ENCODE measurements around the gene ING1.
"Not testable (repeated sequence)": the region's sequence is repeated elsewhere in the genome, so short reads cannot be mapped to it uniquely, and the experiment has no call there.

Gene ING1

DNA sequence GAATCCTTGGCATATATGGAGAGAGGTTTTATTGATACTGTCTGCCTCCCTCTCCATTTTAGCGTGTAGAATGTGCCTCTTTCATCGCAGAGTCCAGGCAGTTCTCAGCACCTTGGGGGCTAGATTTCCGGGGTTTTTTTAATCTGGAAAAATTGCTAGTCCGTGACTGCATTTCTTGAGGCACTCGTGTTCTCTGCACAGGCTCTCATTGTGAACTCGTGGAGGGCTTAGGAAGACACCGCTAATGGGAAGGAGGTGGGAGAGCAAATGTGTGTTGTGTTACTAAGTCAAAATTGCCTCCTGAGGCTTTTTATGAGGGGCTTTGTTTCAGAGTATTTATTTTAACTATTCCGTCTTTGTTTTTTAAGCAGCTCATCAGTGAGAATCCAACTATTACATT, 10.1 kb downstream of the ING1 start:
- no peaks in the 10 kb centered on the region for H4K20me1 ChIP-seq (ENCODE audit: insufficient read depth)
- no peak overlapping the region for H3K4me2 ChIP-seq
- H3K4me3 ChIP-seq (IDR thresholded peaks at IDR 0.05; ENCODE audit: insufficient read depth, low read depth, low read length): no peak overlapping the region
- TF ChIP-seq, protein P1, sequence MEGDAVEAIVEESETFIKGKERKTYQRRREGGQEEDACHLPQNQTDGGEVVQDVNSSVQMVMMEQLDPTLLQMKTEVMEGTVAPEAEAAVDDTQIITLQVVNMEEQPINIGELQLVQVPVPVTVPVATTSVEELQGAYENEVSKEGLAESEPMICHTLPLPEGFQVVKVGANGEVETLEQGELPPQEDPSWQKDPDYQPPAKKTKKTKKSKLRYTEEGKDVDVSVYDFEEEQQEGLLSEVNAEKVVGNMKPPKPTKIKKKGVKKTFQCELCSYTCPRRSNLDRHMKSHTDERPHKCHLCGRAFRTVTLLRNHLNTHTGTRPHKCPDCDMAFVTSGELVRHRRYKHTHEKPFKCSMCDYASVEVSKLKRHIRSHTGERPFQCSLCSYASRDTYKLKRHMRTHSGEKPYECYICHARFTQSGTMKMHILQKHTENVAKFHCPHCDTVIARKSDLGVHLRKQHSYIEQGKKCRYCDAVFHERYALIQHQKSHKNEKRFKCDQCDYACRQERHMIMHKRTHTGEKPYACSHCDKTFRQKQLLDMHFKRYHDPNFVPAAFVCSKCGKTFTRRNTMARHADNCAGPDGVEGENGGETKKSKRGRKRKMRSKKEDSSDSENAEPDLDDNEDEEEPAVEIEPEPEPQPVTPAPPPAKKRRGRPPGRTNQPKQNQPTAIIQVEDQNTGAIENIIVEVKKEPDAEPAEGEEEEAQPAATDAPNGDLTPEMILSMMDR (conservative IDR thresholded peaks at IDR 0.05; ENCODE audit: low read depth, low read length): no peak
- no peaks in the 10 kb centered on the region for H3K36me3 ChIP-seq (ENCODE audit: insufficient read depth)
- H3K27ac ChIP-seq: no peak overlapping the region
- peaks cover 7% of the 10 kb centered on the region; the same call in 1 of the 2 replicates for H3K79me2 ChIP-seq (ENCODE audit: insufficient read depth, low read depth)
- no peaks in the 10 kb centered on the region for H3K4me1 ChIP-seq (ENCODE audit: low read depth, poor library complexity, severe bottlenecking)
- no peak overlapping the region for H3K9ac ChIP-seq
- no peaks in the 10 kb centered on the region for H3K27me3 ChIP-seq (ENCODE audit: insufficient read depth, low read depth)
- no peak overlapping the region for H2AFZ ChIP-seq (ENCODE audit: low read depth)

DNA sequence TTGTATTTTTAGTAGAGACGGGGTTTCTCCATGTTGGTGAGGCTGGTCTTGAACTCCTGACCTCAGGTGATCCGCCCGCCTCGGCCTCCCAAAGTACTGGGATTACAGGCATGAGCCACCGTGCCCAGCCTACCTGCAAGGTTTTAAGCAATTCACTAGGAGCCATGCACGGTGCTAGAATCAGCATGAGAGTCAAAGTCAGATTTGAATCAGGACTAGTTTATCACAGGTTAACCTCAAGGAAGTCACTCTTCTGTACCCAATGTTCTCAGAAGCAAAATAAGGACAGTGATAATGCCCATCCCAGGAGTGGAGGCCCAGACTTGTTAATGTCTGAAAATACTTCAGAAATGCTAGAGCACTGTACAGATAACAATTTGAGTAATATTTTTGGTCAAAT, 12.7 kb downstream of the ING1 start:
- H4K20me1 ChIP-seq (ENCODE audit: insufficient read depth); H3K27me3 ChIP-seq (ENCODE audit: insufficient read depth, low read depth); H3K4me3 ChIP-seq (IDR thresholded peaks at IDR 0.05; ENCODE audit: insufficient read depth, low read depth, low read length); H3K27ac ChIP-seq; H3K79me2 ChIP-seq (ENCODE audit: insufficient read depth, low read depth); H3K36me3 ChIP-seq (ENCODE audit: insufficient read depth); H3K4me2 ChIP-seq; H2AFZ ChIP-seq (ENCODE audit: low read depth); H3K9ac ChIP-seq; H3K4me1 ChIP-seq (ENCODE audit: low read depth, poor library complexity, severe bottlenecking): not testable (repeated sequence)

DNA sequence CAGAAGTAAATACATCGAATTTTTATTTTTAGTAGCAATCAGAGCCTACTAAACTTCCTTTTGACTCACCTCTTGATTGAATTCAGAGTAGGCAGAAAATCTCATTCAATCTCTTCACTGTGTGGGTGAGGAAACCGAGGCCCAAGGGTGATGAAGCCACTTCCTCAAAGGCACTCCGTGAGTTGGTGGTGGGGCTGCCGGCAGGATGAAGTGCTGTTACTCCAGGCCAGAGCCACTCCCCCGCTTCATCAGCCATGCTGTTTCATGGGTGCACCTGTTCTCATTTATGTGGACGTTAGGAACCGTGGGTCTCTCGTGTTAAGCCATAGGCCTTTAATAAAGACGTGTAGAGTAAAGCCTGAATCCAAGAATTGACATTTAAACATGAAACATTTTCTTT, 13.2 kb downstream of the ING1 start:
- Histone ChIP-seq H3K27ac (no peak overlapping the region), H3K36me3 (ENCODE audit: insufficient read depth) (no peaks in the 10 kb centered on the region), H3K4me2 (no peak overlapping the region), H2AFZ (ENCODE audit: low read depth) (no peak overlapping the region), H3K4me1 (ENCODE audit: low read depth, poor library complexity, severe bottlenecking) (no peaks in the 10 kb centered on the region), H3K4me3 (IDR thresholded peaks at IDR 0.05; ENCODE audit: insufficient read depth, low read depth, low read length) (no peak overlapping the region), H3K79me2 (ENCODE audit: insufficient read depth, low read depth) (no peaks in the 10 kb centered on the region; the same call in 1 of the 2 replicates), H4K20me1 (ENCODE audit: insufficient read depth) (no peaks in the 10 kb centered on the region), H3K27me3 (ENCODE audit: insufficient read depth, low read depth) (no peaks in the 10 kb centered on the region), H3K9ac (no peak overlapping the region)
- TF ChIP-seq, protein P1 (conservative IDR thresholded peaks at IDR 0.05; ENCODE audit: low read depth, low read length): no peak

DNA sequence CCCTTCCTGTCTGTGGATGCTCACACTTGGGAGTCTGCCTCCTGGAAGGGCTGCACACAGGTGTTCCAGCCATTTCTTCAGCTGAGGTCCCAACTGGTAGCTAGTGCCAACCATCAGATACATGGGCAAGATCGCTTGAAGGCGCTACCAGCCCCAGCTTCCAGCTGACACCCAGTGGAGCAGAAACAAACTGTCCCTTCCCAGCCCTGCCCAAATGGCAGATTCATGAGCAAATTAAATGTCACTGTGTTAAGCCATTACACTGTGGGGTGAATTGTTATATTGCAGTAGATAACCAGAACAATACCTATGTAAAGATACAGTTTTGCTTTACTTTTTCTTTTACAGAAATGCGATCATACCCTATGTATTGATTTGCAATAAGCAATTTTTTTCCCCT, 17.6 kb downstream of the ING1 start:
- Histone ChIP-seq H3K4me1 (ENCODE audit: low read depth, poor library complexity, severe bottlenecking) (no peaks in the 10 kb centered on the region), H2AFZ (ENCODE audit: low read depth) (no peak overlapping the region), H3K27me3 (ENCODE audit: insufficient read depth, low read depth) (no peaks in the 10 kb centered on the region), H3K4me2 (no peak overlapping the region), H3K4me3 (IDR thresholded peaks at IDR 0.05; ENCODE audit: insufficient read depth, low read depth, low read length) (no peak overlapping the region), H4K20me1 (ENCODE audit: insufficient read depth) (no peaks in the 10 kb centered on the region), H3K27ac (no peak overlapping the region), H3K9ac (no peak overlapping the region), H3K79me2 (ENCODE audit: insufficient read depth, low read depth) (no peaks in the 10 kb centered on the region), H3K36me3 (ENCODE audit: insufficient read depth) (no peaks in the 10 kb centered on the region)
- TF ChIP-seq, protein P1 (conservative IDR thresholded peaks at IDR 0.05; ENCODE audit: low read depth, low read length): no peak

DNA sequence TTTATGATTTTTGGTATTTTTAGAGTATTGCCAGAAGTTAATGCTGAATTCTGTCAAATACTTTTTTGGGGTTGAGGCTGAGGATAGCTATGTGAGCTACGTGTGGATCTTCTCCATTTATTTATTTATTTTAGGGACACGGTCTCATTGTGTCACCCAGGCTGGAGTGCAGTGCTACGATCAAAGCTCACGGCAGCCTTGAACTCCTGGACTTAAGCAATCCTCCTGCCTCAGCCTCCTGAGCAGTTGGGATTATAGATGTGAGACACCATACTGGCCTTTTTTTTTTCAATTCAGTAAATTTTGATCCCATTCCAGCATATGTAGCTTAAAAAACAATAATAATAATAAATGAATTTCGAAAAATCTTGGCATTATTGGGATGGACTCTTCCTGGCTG, 21.1 kb downstream of the ING1 start:
- Histone ChIP-seq H3K4me2 (no peak overlapping the region), H3K79me2 (ENCODE audit: insufficient read depth, low read depth) (no peaks in the 10 kb centered on the region), H2AFZ (ENCODE audit: low read depth) (no peak overlapping the region), H3K4me1 (ENCODE audit: low read depth, poor library complexity, severe bottlenecking) (no peaks in the 10 kb centered on the region), H4K20me1 (ENCODE audit: insufficient read depth) (no peaks in the 10 kb centered on the region), H3K27ac (no peak overlapping the region), H3K27me3 (ENCODE audit: insufficient read depth, low read depth) (no peaks in the 10 kb centered on the region), H3K4me3 (IDR thresholded peaks at IDR 0.05; ENCODE audit: insufficient read depth, low read depth, low read length) (no peak overlapping the region), H3K36me3 (ENCODE audit: insufficient read depth) (no peaks in the 10 kb centered on the region), H3K9ac (no peak overlapping the region)
- TF ChIP-seq, protein P1 (conservative IDR thresholded peaks at IDR 0.05; ENCODE audit: low read depth, low read length): no peak

Measured in KMS-11 (cell line).